Measurements from ENCODE around the gene WASHC3.

DNA sequence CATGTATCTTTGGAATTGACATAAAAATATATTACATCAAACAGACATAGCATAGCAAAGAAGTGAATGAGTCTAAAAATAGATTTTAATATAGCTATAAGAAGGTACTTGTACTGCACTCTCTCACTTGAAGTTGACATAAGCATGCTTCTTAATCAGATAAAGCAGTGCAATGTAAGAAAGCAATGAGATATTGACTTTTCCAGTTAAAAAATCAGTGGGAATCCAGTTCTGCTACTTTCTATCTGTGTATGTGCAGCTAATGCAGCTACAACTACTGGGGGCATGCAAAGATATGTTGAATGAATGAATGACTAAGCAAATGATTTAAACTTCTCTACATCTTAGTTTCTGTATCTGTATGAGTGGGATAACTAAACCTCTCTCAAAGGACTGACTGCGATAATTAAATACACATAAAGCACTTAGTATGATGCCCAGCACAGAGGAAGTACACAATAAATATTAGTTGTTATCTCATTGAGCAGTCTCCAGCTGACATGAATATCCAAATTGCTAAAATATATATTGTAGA, 10.3 kb downstream of the WASHC3 start:
- TF ChIP-seq, protein P1, sequence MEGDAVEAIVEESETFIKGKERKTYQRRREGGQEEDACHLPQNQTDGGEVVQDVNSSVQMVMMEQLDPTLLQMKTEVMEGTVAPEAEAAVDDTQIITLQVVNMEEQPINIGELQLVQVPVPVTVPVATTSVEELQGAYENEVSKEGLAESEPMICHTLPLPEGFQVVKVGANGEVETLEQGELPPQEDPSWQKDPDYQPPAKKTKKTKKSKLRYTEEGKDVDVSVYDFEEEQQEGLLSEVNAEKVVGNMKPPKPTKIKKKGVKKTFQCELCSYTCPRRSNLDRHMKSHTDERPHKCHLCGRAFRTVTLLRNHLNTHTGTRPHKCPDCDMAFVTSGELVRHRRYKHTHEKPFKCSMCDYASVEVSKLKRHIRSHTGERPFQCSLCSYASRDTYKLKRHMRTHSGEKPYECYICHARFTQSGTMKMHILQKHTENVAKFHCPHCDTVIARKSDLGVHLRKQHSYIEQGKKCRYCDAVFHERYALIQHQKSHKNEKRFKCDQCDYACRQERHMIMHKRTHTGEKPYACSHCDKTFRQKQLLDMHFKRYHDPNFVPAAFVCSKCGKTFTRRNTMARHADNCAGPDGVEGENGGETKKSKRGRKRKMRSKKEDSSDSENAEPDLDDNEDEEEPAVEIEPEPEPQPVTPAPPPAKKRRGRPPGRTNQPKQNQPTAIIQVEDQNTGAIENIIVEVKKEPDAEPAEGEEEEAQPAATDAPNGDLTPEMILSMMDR (IDR thresholded peaks at IDR 0.05; ENCODE audit: low read depth, low read length, missing input control), result no peak
- TF ChIP-seq RAD21 (IDR thresholded peaks at IDR 0.05) (no peak), GABPA (IDR thresholded peaks at IDR 0.05 in 1 of 2, conservative IDR thresholded peaks at IDR 0.05 in 1 of 2) (no peak), EGR1 (IDR thresholded peaks at IDR 0.05; ENCODE audit: low read depth in 2 of 2) (no peak), TAF1 (conservative IDR thresholded peaks at IDR 0.05) (no peak), SP1 (IDR thresholded peaks at IDR 0.05) (no peak), FOXA2 (IDR thresholded peaks at IDR 0.05) (no peak)
- TF ChIP-seq, protein P2, sequence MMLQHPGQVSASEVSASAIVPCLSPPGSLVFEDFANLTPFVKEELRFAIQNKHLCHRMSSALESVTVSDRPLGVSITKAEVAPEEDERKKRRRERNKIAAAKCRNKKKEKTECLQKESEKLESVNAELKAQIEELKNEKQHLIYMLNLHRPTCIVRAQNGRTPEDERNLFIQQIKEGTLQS (IDR thresholded peaks at IDR 0.05), result no peak
- TF ChIP-seq, protein P3, sequence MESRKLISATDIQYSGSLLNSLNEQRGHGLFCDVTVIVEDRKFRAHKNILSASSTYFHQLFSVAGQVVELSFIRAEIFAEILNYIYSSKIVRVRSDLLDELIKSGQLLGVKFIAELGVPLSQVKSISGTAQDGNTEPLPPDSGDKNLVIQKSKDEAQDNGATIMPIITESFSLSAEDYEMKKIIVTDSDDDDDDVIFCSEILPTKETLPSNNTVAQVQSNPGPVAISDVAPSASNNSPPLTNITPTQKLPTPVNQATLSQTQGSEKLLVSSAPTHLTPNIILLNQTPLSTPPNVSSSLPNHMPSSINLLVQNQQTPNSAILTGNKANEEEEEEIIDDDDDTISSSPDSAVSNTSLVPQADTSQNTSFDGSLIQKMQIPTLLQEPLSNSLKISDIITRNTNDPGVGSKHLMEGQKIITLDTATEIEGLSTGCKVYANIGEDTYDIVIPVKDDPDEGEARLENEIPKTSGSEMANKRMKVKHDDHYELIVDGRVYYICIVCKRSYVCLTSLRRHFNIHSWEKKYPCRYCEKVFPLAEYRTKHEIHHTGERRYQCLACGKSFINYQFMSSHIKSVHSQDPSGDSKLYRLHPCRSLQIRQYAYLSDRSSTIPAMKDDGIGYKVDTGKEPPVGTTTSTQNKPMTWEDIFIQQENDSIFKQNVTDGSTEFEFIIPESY (IDR thresholded peaks at IDR 0.05), result no peak

Measured in liver (tissue), 3 donors.